ENCODE measurements around the gene ARHGEF25.
A peak's percentile ranks its signal among the peaks of the same experiment; 100 is the strongest.
"Not testable (repeated sequence)": the region's sequence is repeated elsewhere in the genome, so short reads cannot be mapped to it uniquely, and the experiment has no call there.

Gene ARHGEF25

GRCh38 chr12:57629897-57630471 is 18.7 kb downstream of the ARHGEF25 start:
- DNase-seq (ENCODE audit: low read depth, low spot score): no peak
- no peak overlapping the region for H3K4me3 ChIP-seq (ENCODE audit: low read length)

GRCh38 chr12:57630891-57631433 is 19.7 kb downstream of the ARHGEF25 start:
- no peak overlapping the region for H3K4me3 ChIP-seq (ENCODE audit: low read length)
- no peak for DNase-seq (ENCODE audit: low read depth, low spot score)

- no peak for DNase-seq (ENCODE audit: low read depth, low spot score)
- peak overlapping the region; percentile 65; the same call in 1 of the 2 replicates for H3K4me3 ChIP-seq (ENCODE audit: low read length)
These were observed 20.4 kb downstream of the ARHGEF25 start for GRCh38 chr12:57631566-57632072.

- no peak for DNase-seq (ENCODE audit: low read depth, low spot score)
- peak overlapping the region; percentile 65 for H3K4me3 ChIP-seq (ENCODE audit: low read length)
These were observed 21.1 kb downstream of the ARHGEF25 start for GRCh38 chr12:57632073-57632957.

GRCh38 chr12:57632958-57633840 is 22.0 kb downstream of the ARHGEF25 start, which contains the start of gene B4GALNT1:
Gene B4GALNT1 (minus strand): TSS chr12:57633201. CDS start chr12:57632132, 1,069 bp downstream.
- peak within 1 kb of the TSS; percentile 65 for H3K4me3 ChIP-seq (ENCODE audit: low read length)
- peak; percentile 59 for DNase-seq (ENCODE audit: low read depth, low spot score)

- H3K4me3 ChIP-seq (ENCODE audit: low read length): not testable (repeated sequence)
These were observed 25.5 kb downstream of the ARHGEF25 start for GRCh38 chr12:57636731-57637130.

GRCh38 chr12:57637364-57637763 is 26.1 kb downstream of the ARHGEF25 start:
- no peak for DNase-seq (ENCODE audit: low read depth, low spot score)
- H3K4me3 ChIP-seq (ENCODE audit: low read length): no peak overlapping the region

More at GRCh38 chr12:57636731-57637130, 25.5 kb downstream of the ARHGEF25 start:
- not testable (repeated sequence) for DNase-seq (ENCODE audit: low read depth, low spot score)

- DNase-seq (ENCODE audit: low read depth, low spot score): no peak
These were observed 26.9 kb downstream of the ARHGEF25 start for GRCh38 chr12:57638096-57638495.

GRCh38 chr12:57640175-57641042 is 29.2 kb downstream of the ARHGEF25 start:
- no peak for DNase-seq (ENCODE audit: low read depth, low spot score)
- no peak overlapping the region for H3K4me3 ChIP-seq (ENCODE audit: low read length)

More at GRCh38 chr12:57638096-57638495, 26.9 kb downstream of the ARHGEF25 start:
- no peak overlapping the region for H3K4me3 ChIP-seq (ENCODE audit: low read length)

GRCh38 chr12:57641699-57642442 is 30.6 kb downstream of the ARHGEF25 start:
- DNase-seq (ENCODE audit: low read depth, low spot score): no peak
- H3K4me3 ChIP-seq (ENCODE audit: low read length): no peak overlapping the region

- DNase-seq (ENCODE audit: low read depth, low spot score): peak; percentile 45
- H3K4me3 ChIP-seq (ENCODE audit: low read length): not testable (repeated sequence)
These were observed 34.9 kb downstream of the ARHGEF25 start for GRCh38 chr12:57645990-57646658.

- H3K4me3 ChIP-seq (ENCODE audit: low read length); DNase-seq (ENCODE audit: low read depth, low spot score): not testable (repeated sequence)
These were observed 35.4 kb downstream of the ARHGEF25 start for GRCh38 chr12:57646659-57647049.

- DNase-seq (ENCODE audit: low read depth, low spot score): no peak
- no peak overlapping the region for H3K4me3 ChIP-seq (ENCODE audit: low read length)
These were observed 42.8 kb downstream of the ARHGEF25 start for GRCh38 chr12:57654042-57654441.

GRCh38 chr12:57655541-57656240 is 44.5 kb downstream of the ARHGEF25 start:
- H3K4me3 ChIP-seq (ENCODE audit: low read length): no peak overlapping the region
- no peak for DNase-seq (ENCODE audit: low read depth, low spot score)

GRCh38 chr12:57656408-57656807 is 45.2 kb downstream of the ARHGEF25 start:
- not testable (repeated sequence) for H3K4me3 ChIP-seq (ENCODE audit: low read length); DNase-seq (ENCODE audit: low read depth, low spot score)

- no peak overlapping the region for H3K4me3 ChIP-seq (ENCODE audit: low read length)
- DNase-seq (ENCODE audit: low read depth, low spot score): no peak
These were observed 46.5 kb downstream of the ARHGEF25 start for GRCh38 chr12:57657744-57658143.
